WERI-Rb-1 (cell line): ENCODE results near the gene PPFIBP1.

Source experiments
- DNase-seq: peaks from one replicate; pipeline ENCODE4 v3.0.0-alpha.2; 2020
- H3K27ac ChIP-seq: fragments of 250-450 bp; sonication (Bioruptor Pico); 2 replicates; pipeline ENCODE4 v1.5.1; 2020; ENCODE audit warnings: mild to moderate bottlenecking, moderate library complexity
- H3K27me3 ChIP-seq: fragments of 250-450 bp; sonication (Bioruptor Pico); 2 replicates; pipeline ENCODE4 v1.5.1; 2021; ENCODE audit warnings: mild to moderate bottlenecking, low read depth, moderate library complexity; ENCODE audit not compliant: insufficient read depth, severe bottlenecking
- H3K36me3 ChIP-seq: fragments of 250-450 bp; sonication (Bioruptor Pico); 2 replicates; pipeline ENCODE4 v1.5.1; 2020; ENCODE audit warnings: mild to moderate bottlenecking, moderate library complexity
- H3K4me3 ChIP-seq: 2 replicates; pipeline ENCODE4 v1.5.1; 2011; ENCODE audit warnings: low read depth, mild to moderate bottlenecking, control low read depth, low read length
- H3K9me3 ChIP-seq: fragments of 250-450 bp; sonication (Bioruptor Pico); 2 replicates; pipeline ENCODE4 v1.5.1; 2021; ENCODE audit warnings: mild to moderate bottlenecking, moderate library complexity; ENCODE audit not compliant: severe bottlenecking
- TF ChIP-seq, protein P1 (sequence below): IDR thresholded peaks from 2 replicates; pipeline ENCODE4 v1.5.1; 2011; ENCODE audit warnings: low read depth, mild to moderate bottlenecking, control low read depth, inconsistent platforms, low read length

PPFIBP1 gene

GRCh38 chr12:27551172-27551840 lies 27.3 kb downstream of the PPFIBP1 start:
- DNase-seq, result no peak
- Histone ChIP-seq H3K4me3 (no peak overlapping the region), H3K9me3 (no peaks in the 10 kb centered on the region), H3K27ac (no peak overlapping the region), H3K36me3 (no peaks in the 10 kb centered on the region), H3K27me3 (no peaks in the 10 kb centered on the region)
- TF ChIP-seq, protein P1, sequence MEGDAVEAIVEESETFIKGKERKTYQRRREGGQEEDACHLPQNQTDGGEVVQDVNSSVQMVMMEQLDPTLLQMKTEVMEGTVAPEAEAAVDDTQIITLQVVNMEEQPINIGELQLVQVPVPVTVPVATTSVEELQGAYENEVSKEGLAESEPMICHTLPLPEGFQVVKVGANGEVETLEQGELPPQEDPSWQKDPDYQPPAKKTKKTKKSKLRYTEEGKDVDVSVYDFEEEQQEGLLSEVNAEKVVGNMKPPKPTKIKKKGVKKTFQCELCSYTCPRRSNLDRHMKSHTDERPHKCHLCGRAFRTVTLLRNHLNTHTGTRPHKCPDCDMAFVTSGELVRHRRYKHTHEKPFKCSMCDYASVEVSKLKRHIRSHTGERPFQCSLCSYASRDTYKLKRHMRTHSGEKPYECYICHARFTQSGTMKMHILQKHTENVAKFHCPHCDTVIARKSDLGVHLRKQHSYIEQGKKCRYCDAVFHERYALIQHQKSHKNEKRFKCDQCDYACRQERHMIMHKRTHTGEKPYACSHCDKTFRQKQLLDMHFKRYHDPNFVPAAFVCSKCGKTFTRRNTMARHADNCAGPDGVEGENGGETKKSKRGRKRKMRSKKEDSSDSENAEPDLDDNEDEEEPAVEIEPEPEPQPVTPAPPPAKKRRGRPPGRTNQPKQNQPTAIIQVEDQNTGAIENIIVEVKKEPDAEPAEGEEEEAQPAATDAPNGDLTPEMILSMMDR, result no peak

GRCh38 chr12:27552235-27552634 lies 28.2 kb downstream of the PPFIBP1 start:
- Histone ChIP-seq H3K4me3 (no peak overlapping the region), H3K36me3 (no peaks in the 10 kb centered on the region), H3K27ac (no peak overlapping the region), H3K9me3 (no peaks in the 10 kb centered on the region), H3K27me3 (no peaks in the 10 kb centered on the region)
- no peak for DNase-seq
- TF ChIP-seq, protein P1, result no peak

DNA sequence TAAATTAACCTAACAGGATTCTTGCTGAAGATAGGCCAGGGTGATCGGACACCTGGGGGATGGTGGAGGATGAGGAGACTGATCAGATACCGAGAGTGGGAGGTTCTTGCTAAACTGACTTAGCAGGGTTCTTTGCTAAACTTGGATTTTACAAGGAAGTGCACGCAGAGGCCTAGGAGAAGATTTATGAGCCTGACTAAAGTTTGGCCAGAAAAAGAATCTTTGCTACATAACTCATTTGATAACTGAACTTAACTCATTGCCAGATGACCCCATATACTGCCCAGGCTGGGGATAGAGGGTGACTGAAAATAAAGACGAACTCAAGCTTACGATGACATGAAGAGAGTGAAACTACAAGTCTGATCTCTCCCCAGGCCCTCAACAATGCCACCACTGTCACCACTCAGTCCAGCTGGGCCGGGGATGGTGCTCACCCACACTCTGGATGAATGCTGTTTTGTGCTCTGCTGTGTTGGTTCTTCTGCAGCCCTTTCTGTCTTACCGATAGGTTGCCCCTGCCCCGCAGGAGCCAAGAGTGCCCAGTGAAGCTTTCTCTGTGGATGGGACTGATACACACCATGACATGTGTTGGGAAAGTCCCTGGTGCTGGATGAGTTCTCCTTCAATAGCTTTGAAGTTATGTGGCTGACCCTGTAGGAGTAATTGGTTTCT lies 29.0 kb downstream of the PPFIBP1 start:
- Histone ChIP-seq H3K4me3 (no peak overlapping the region), H3K36me3 (no peaks in the 10 kb centered on the region), H3K9me3 (no peaks in the 10 kb centered on the region), H3K27ac (no peak overlapping the region), H3K27me3 (no peaks in the 10 kb centered on the region)
- TF ChIP-seq, protein P1, result no peak
- DNase-seq, result no peak

DNA sequence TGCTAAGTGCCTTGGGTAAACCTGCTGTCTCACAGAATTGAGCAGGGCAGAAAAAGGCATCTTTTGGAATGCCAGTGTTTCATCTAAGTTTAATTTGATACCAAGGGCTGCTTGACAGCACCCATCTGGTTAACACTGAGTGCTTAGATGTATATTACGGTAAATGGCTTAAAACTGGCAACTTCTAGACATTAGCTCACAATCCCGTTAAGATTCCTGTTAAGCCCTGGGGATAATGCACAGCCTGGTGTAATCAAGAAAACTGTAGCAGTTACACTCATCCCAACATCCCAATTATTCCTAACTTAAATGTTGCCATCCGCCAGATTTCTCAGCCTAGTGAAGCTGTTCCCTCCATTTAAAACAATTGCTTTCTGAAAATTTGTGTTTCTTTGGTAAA lies 29.9 kb downstream of the PPFIBP1 start:
- no peak overlapping the region for H3K4me3 ChIP-seq
- no peaks in the 10 kb centered on the region for H3K36me3 ChIP-seq
- no peaks in the 10 kb centered on the region for H3K9me3 ChIP-seq
- H3K27me3 ChIP-seq, result no peaks in the 10 kb centered on the region
- DNase-seq, result peak; percentile 26
- TF ChIP-seq, protein P1, result no peak
- no peak overlapping the region for H3K27ac ChIP-seq

DNA sequence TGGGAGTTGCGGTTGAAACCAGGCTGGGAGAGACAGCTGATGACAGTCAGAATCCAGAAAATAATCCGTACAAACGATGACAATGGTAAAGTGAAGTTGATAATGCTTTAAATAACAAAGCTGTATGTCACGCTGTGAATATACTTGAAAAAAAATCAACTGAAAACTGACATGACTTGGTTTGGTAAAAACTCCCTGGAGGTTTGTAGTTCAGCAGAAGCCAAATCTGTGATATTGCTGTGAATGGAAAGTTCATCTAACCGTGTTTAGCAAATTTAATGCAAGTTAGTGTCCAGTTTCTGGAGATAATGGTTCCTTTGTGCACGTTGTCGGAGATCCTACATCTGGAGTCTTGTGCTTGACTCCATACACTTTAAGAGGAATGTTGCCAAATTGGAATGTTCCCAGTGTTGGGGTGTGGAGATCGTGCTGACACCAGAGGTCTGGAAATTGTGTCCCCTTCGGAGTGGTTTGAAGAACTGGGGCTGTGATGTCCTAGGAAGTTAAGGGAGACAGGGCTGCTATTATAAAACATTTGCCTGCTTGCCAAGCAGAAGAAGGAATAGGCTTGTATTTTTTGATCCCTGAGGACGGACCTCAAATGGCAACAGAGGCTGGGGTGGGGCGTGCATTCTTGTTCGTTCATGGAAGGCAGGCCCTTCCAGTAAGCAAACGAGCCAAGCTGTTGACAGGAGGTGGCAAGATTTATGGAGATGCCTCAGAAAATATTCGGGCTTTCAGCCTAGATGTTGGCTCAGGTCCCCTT lies 30.6 kb downstream of the PPFIBP1 start:
- no peaks in the 10 kb centered on the region for H3K36me3 ChIP-seq
- no peaks in the 10 kb centered on the region for H3K27me3 ChIP-seq
- H3K9me3 ChIP-seq, result no peaks in the 10 kb centered on the region
- H3K4me3 ChIP-seq, result no peak overlapping the region
- DNase-seq, result no peak
- TF ChIP-seq, protein P1, result no peak
- no peak overlapping the region for H3K27ac ChIP-seq
